Activated CD4-positive, alpha-beta T cell treated with anti-CD3 and anti-CD28 coated beads, Interleukin-2, amount 50 U/mL, for 4 hours (primary cell): ENCODE data around the gene MAP2K7.
A peak's percentile ranks its signal among the peaks of the same experiment; 100 is the strongest.
"Not testable (repeated sequence)": the region's sequence is repeated elsewhere in the genome, so short reads cannot be mapped to it uniquely, and the experiment has no call there.

Experiments
- DNase-seq, 2 experiments: peaks; one replicate each; pipeline ENCODE4 v3.0.0-alpha.2; 2020

MAP2K7 gene

GRCh38 chr19:7885818-7886217 lies 17.9 kb upstream of the MAP2K7 start:
- no peak for DNase-seq

GRCh38 chr19:7887408-7888144 lies 16.1 kb upstream of the MAP2K7 start:
- no peak for DNase-seq

- peak in 1 of 2 experiments; percentile 27 for DNase-seq
These were observed 15.4 kb upstream of the MAP2K7 start, which contains the start of gene LRRC8E for GRCh38 chr19:7888145-7888825. LRRC8E (plus strand) TSS chr19:7888510; CDS start chr19:7895604, 7,094 bp downstream.

- DNase-seq, result no peak
These were observed 14.9 kb upstream of the MAP2K7 start for GRCh38 chr19:7888826-7889217.

GRCh38 chr19:7893362-7894101 lies 10.1 kb upstream of the MAP2K7 start:
- DNase-seq, result not testable (repeated sequence)

- no peak for DNase-seq
These were observed 8.9 kb upstream of the MAP2K7 start for GRCh38 chr19:7894612-7895309.

- DNase-seq, result no peak
These were observed 8.1 kb upstream of the MAP2K7 start for GRCh38 chr19:7895565-7895964.

- DNase-seq, result no peak
These were observed 6.4 kb upstream of the MAP2K7 start for GRCh38 chr19:7897292-7897691.

GRCh38 chr19:7898967-7899366 lies 4.7 kb upstream of the MAP2K7 start:
- DNase-seq, result no peak

GRCh38 chr19:7899751-7900378 lies 3.8 kb upstream of the MAP2K7 start:
- DNase-seq, result no peak

- DNase-seq, result no peak
These were observed 3.2 kb upstream of the MAP2K7 start for GRCh38 chr19:7900401-7900870.

GRCh38 chr19:7900931-7901330 lies 2.7 kb upstream of the MAP2K7 start:
- DNase-seq, result no peak

GRCh38 chr19:7901337-7901736 lies 2.3 kb upstream of the MAP2K7 start:
- no peak for DNase-seq

GRCh38 chr19:7902796-7903243 lies 857 bp upstream of the MAP2K7 start:
- DNase-seq, result no peak

GRCh38 chr19:7904074-7905020 lies 670 bp downstream of the MAP2K7 start:
- DNase-seq, result peak in 1 of 2 experiments; percentile 45

GRCh38 chr19:7905268-7905667 lies 1.6 kb downstream of the MAP2K7 start:
- no peak for DNase-seq

- no peak for DNase-seq
These were observed 2.2 kb downstream of the MAP2K7 start for GRCh38 chr19:7905859-7906258.

GRCh38 chr19:7907122-7907521 lies 3.4 kb downstream of the MAP2K7 start:
- DNase-seq, result no peak

GRCh38 chr19:7907544-7907943 lies 3.9 kb downstream of the MAP2K7 start:
- no peak for DNase-seq

GRCh38 chr19:7908078-7908699 lies 4.5 kb downstream of the MAP2K7 start:
- no peak for DNase-seq
